ENCODE results near the gene PLVAP. TPM values are rescaled to one million over a fixed set of nuclear protein-coding genes. Genes with fewer than 3 reads are reported as not detected.

The PLVAP gene
- total and polyA plus RNA-seq, 5 donors from 2014 or later: not detected

GRCh38 chr19:17341386-17341785 lies 35.8 kb downstream of the PLVAP start:
- Mint-ChIP-seq H3K4me3 (peak overlapping the region in 1 of 4 donors; percentile 27), H3K4me1 (peaks cover 0 to 33% (median 11%) of the 10 kb centered on the region in 4 donors), H3K9me3 (peaks cover 0 to 2% (median 0%) of the 10 kb centered on the region in 7 donors), H3K36me3 (no peaks in the 10 kb centered on the region), H3K27ac (no peak overlapping the region), H3K27me3 (no peaks in the 10 kb centered on the region)
- ATAC-seq (ENCODE audit: low read depth in 2 of 2): no peak
- no peaks in the 10 kb centered on the region for H3K9me3 ChIP-seq (ENCODE audit: control insufficient read depth in 2 of 2, low read length in 2 of 2)
- no peaks in the 10 kb centered on the region for H3K36me3 ChIP-seq (ENCODE audit: control insufficient read depth, insufficient read depth, low read length)
- no peak for DNase-seq
- peaks cover 28% of the 10 kb centered on the region for H3K4me1 ChIP-seq (ENCODE audit: control insufficient read depth, insufficient read depth, low read length, poor library complexity, severe bottlenecking)
- H3K4me3 ChIP-seq (ENCODE audit: low read depth, low read length): no peak overlapping the region
- H3K27me3 ChIP-seq (ENCODE audit: control insufficient read depth, insufficient read depth, low read length): no peaks in the 10 kb centered on the region
- H3K27ac ChIP-seq (ENCODE audit: insufficient read depth, low read length, poor library complexity, severe bottlenecking): no peak overlapping the region

- H3K4me3 Mint-ChIP-seq: peak overlapping the region in 1 of 4 donors; percentile 76
- H3K4me1 Mint-ChIP-seq: peaks cover 0 to 31% (median 7%) of the 10 kb centered on the region in 4 donors
- Histone ChIP-seq H3K9me3 (ENCODE audit: control insufficient read depth in 2 of 2, low read length in 2 of 2) (no peaks in the 10 kb centered on the region), H3K4me1 (ENCODE audit: control insufficient read depth, insufficient read depth, low read length, poor library complexity, severe bottlenecking) (peaks cover 26% of the 10 kb centered on the region), H3K27me3 (ENCODE audit: control insufficient read depth, insufficient read depth, low read length) (no peaks in the 10 kb centered on the region), H3K36me3 (ENCODE audit: control insufficient read depth, insufficient read depth, low read length) (no peaks in the 10 kb centered on the region), H3K4me3 (ENCODE audit: low read depth, low read length) (no peak overlapping the region), H3K27ac (ENCODE audit: insufficient read depth, low read length, poor library complexity, severe bottlenecking) (no peak overlapping the region)
- DNase-seq (no peak), ATAC-seq (ENCODE audit: low read depth in 2 of 2) (no peak)
- no peaks in the 10 kb centered on the region for H3K36me3 Mint-ChIP-seq
- H3K27ac Mint-ChIP-seq: no peak overlapping the region
- no peaks in the 10 kb centered on the region for H3K27me3 Mint-ChIP-seq
- H3K9me3 Mint-ChIP-seq: peaks cover 0 to 2% (median 0%) of the 10 kb centered on the region in 7 donors
Observed at GRCh38 chr19:17340871-17341357, 36.2 kb downstream of the PLVAP start.

- ATAC-seq (ENCODE audit: low read depth in 2 of 2): no peak
- peak overlapping the region in 1 of 4 donors; percentile 78 for H3K4me3 Mint-ChIP-seq
- H3K36me3 ChIP-seq (ENCODE audit: control insufficient read depth, insufficient read depth, low read length): no peaks in the 10 kb centered on the region
Observed at GRCh38 chr19:17340302-17340870, 36.8 kb downstream of the PLVAP start.

GRCh38 chr19:17339088-17339741 lies 37.9 kb downstream of the PLVAP start:
- H3K9me3 ChIP-seq (ENCODE audit: control insufficient read depth in 2 of 2, low read length in 2 of 2): no peaks in the 10 kb centered on the region
- no peaks in the 10 kb centered on the region for H3K36me3 ChIP-seq (ENCODE audit: control insufficient read depth, insufficient read depth, low read length)
- Mint-ChIP-seq H3K4me3 (peak overlapping the region; percentile 44 to 68 (median 60)), H3K9me3 (peaks cover 0 to 2% (median 0%) of the 10 kb centered on the region in 7 donors), H3K36me3 (no peaks in the 10 kb centered on the region), H3K27me3 (no peaks in the 10 kb centered on the region), H3K4me1 (peaks cover 4 to 41% (median 11%) of the 10 kb centered on the region in 4 donors), H3K27ac (no peak overlapping the region)
- peaks cover 36% of the 10 kb centered on the region for H3K4me1 ChIP-seq (ENCODE audit: control insufficient read depth, insufficient read depth, low read length, poor library complexity, severe bottlenecking)
- DNase-seq: peak in 1 of 3 donors; percentile 36
- no peaks in the 10 kb centered on the region for H3K27me3 ChIP-seq (ENCODE audit: control insufficient read depth, insufficient read depth, low read length)
- ATAC-seq (ENCODE audit: low read depth in 2 of 2): no peak
- no peak overlapping the region for H3K4me3 ChIP-seq (ENCODE audit: low read depth, low read length)
- H3K27ac ChIP-seq (ENCODE audit: insufficient read depth, low read length, poor library complexity, severe bottlenecking): no peak overlapping the region

More at GRCh38 chr19:17340302-17340870, 36.8 kb downstream of the PLVAP start:
- no peaks in the 10 kb centered on the region for H3K36me3 Mint-ChIP-seq
- no peak overlapping the region for H3K4me3 ChIP-seq (ENCODE audit: low read depth, low read length)
- peaks cover 28% of the 10 kb centered on the region for H3K4me1 ChIP-seq (ENCODE audit: control insufficient read depth, insufficient read depth, low read length, poor library complexity, severe bottlenecking)
- peaks cover 0 to 33% (median 6%) of the 10 kb centered on the region in 4 donors for H3K4me1 Mint-ChIP-seq
- DNase-seq: no peak
- no peaks in the 10 kb centered on the region for H3K27me3 Mint-ChIP-seq
- peaks cover 0 to 2% (median 0%) of the 10 kb centered on the region in 7 donors for H3K9me3 Mint-ChIP-seq
- no peak overlapping the region for H3K27ac Mint-ChIP-seq
- no peaks in the 10 kb centered on the region for H3K27me3 ChIP-seq (ENCODE audit: control insufficient read depth, insufficient read depth, low read length)
- H3K9me3 ChIP-seq (ENCODE audit: control insufficient read depth in 2 of 2, low read length in 2 of 2): no peaks in the 10 kb centered on the region
- no peak overlapping the region for H3K27ac ChIP-seq (ENCODE audit: insufficient read depth, low read length, poor library complexity, severe bottlenecking)

- Histone ChIP-seq H3K9me3 (ENCODE audit: control insufficient read depth in 2 of 2, low read length in 2 of 2) (no peaks in the 10 kb centered on the region), H3K4me3 (ENCODE audit: low read depth, low read length) (peak overlapping the region; percentile 41), H3K27me3 (ENCODE audit: control insufficient read depth, insufficient read depth, low read length) (no peaks in the 10 kb centered on the region), H3K4me1 (ENCODE audit: control insufficient read depth, insufficient read depth, low read length, poor library complexity, severe bottlenecking) (peaks cover 42% of the 10 kb centered on the region), H3K27ac (ENCODE audit: insufficient read depth, low read length, poor library complexity, severe bottlenecking) (peak overlapping the region; percentile 84), H3K36me3 (ENCODE audit: control insufficient read depth, insufficient read depth, low read length) (no peaks in the 10 kb centered on the region)
- DNase-seq: no peak
- no peak for ATAC-seq (ENCODE audit: low read depth in 2 of 2)
- peaks cover 5 to 45% (median 15%) of the 10 kb centered on the region in 4 donors for H3K4me1 Mint-ChIP-seq
- no peak overlapping the region for H3K27ac Mint-ChIP-seq
- peak overlapping the region; percentile 88 to 97 (median 92) for H3K4me3 Mint-ChIP-seq
- no peaks in the 10 kb centered on the region for H3K36me3 Mint-ChIP-seq
- peaks cover 0 to 2% (median 0%) of the 10 kb centered on the region in 7 donors for H3K9me3 Mint-ChIP-seq
- H3K27me3 Mint-ChIP-seq: peaks cover 4% of the 10 kb centered on the region
Observed at GRCh38 chr19:17338433-17339078, 38.6 kb downstream of the PLVAP start.

GRCh38 chr19:17337675-17338432 lies 39.3 kb downstream of the PLVAP start:
- Histone ChIP-seq H3K27me3 (ENCODE audit: control insufficient read depth, insufficient read depth, low read length) (no peaks in the 10 kb centered on the region), H3K4me1 (ENCODE audit: control insufficient read depth, insufficient read depth, low read length, poor library complexity, severe bottlenecking) (peaks cover 48% of the 10 kb centered on the region), H3K27ac (ENCODE audit: insufficient read depth, low read length, poor library complexity, severe bottlenecking) (peak overlapping the region; percentile 84), H3K9me3 (ENCODE audit: control insufficient read depth in 2 of 2, low read length in 2 of 2) (no peaks in the 10 kb centered on the region), H3K36me3 (ENCODE audit: control insufficient read depth, insufficient read depth, low read length) (no peaks in the 10 kb centered on the region), H3K4me3 (ENCODE audit: low read depth, low read length) (peak overlapping the region; percentile 67)
- no peak for ATAC-seq (ENCODE audit: low read depth in 2 of 2)
- H3K36me3 Mint-ChIP-seq: no peaks in the 10 kb centered on the region
- H3K4me3 Mint-ChIP-seq: peak overlapping the region; percentile 88 to 97 (median 92)
- H3K4me1 Mint-ChIP-seq: peaks cover 5 to 50% (median 16%) of the 10 kb centered on the region in 4 donors
- DNase-seq: peak in 1 of 3 donors; percentile 60
- peaks cover 0 to 2% (median 0%) of the 10 kb centered on the region in 7 donors for H3K9me3 Mint-ChIP-seq
- peak overlapping the region; percentile 66 to 94 (median 88) for H3K27ac Mint-ChIP-seq
- H3K27me3 Mint-ChIP-seq: peaks cover 4% of the 10 kb centered on the region
